ENCODE results near the gene PLCB2.

Gene PLCB2

DNA sequence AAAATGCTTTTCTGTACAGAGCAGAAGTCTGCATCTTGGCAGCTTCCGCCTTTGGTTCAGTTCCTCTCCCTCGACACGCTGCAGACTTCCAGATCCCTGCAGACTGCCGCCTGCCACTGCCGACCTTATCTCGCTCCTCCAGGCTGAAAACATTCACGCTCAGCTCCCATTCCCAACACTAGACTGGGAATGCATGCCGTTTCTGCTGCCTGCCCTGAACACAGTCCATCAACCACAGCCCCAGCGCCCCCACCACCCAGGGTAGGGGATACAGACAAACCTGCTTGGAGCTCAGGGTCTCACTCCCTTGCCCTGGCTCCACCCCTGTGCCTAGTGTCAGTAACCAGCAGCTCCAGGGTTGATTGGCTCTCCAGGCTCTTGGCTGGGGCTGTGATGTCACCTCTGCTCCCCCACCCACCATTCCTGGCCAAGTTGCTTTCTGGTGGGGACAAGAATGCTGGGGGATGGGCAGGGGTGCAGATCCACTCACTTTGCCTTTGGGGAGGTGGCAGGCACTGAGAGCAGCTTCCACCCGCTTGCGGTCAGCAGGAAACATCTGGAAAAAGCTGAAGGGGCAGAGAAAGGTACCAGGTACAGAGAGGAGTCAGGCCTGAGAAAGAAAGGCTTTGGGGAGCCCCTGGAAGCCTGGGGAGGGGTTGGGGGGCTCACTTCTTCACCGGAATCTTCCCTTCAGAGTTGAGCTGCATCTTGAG, 6.1 kb downstream of the PLCB2 start:
- no peak for DNase-seq

DNA sequence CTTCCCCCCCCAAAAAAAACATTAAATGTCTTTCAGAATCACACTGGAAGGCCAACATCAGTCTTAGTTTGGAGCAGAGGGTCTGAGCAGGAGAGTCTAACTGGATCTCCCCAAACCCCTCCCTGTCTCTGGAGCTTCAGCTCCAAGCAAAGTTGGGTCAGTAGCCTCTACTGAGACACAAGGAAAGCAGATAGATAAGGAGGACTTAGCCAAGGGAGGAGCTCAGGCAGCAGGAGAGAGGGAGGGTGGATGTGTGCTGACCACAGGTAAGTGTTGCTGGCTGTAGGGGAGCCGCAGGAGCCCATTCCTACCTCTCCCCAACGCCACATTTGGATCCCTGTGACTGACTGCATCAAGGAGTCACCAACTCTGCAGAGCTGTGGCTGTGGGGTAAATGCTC, 7.0 kb downstream of the PLCB2 start:
- DNase-seq = no peak

DNA sequence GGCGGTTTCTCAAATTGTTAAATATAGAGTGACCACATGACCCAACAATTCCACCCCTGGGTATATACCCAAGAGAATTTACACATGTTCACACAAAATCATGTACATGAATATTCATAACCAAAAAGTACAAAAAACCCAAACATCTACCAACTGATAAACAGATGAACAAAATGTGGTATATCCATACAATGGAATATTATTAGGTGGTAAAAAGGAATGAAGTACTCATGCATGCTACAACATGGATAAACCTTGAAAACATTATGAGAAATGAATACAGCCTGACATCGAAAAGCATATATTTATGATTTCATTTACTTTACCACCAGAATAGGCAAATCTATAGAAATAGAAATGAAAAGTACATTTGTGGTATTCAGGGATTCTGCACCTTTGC, 7.4 kb downstream of the PLCB2 start:
- no peak for DNase-seq

DNA sequence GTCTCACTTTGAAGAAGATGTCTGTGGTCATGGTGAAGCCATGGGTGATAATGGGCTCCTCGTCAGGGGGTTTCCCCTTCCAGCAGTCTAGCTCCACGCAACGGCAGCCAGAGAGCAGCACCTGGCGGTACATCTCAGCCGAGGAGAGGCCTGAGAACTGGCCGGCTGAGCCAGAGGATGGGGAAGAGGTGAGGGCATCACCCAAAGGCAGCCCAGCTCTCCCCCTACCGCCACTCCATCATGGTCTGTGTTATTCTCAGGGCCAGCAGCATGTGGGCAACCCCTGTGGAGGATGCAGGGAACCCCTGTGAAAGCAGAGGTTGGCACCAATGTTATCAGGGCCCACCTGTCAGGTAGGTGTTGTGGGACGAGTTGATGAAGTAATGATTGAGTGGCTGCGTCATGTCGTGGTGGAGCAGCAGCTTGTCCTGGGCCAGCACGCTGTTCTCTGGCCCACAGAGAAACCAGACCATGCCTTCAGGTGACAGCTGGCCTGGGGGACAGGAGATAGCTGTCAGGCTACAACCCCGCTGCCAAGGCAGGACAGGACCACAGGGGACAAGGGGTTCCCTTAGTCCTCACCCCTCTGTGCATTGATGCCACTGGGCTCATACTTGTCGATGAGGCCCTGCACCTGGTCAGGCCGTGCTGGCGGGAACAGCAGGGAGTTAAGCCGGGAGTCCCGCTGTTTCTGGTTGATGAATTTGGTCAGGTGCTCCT, 9.4 kb downstream of the PLCB2 start:
- no peak for DNase-seq

DNA sequence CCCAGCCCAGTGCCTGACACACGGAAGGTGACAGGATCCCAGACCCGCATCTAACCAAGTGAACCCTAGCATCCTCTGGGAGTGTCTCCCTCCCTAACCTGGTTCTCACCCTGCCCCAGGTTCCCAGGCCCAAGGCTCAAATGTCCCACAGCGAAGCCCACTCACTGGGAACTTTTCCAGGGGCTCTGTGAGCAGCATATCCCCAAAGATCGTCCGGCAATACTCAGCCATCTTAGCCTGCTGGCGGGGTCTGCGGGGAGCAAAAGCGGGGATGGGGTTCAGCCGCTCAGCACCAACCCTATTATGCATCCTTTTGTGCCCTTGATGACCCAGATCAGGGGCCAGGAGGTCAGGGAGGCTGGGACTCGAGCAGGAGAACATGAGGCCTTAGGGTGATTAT, 10.4 kb downstream of the PLCB2 start:
- no peak for DNase-seq

DNA sequence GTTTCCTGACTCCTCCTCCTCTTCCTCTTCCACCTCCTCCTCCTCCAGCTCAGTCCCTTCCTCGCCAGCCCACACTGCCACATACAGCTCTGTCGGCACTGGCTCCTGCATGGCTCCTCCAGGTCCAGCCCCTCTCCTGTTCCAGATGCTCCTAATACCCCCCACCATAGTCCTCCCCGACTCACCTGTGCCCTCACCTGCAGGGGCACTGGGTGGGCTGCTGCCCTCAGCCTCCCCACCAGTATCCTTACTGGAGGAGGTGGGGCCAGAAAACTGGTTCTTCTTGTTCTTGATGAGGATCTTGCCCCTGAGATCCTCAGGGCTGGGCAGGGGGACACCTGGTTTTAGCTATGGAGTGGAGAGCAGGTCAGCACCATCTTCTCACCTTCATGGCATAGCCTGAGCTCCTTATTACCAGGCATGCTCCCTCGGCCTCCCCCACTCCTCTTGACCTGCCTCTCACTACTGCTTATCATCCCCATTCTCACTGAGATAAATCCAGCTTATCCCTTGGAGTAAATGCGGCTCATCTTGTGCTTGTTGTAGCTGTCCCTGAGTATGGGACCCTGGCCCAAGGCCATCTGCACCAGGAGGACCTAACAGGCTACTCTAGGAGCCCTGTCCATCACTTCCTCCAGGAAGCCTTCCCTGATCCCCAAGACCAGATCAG, 11.0 kb downstream of the PLCB2 start:
- no peak for DNase-seq

DNA sequence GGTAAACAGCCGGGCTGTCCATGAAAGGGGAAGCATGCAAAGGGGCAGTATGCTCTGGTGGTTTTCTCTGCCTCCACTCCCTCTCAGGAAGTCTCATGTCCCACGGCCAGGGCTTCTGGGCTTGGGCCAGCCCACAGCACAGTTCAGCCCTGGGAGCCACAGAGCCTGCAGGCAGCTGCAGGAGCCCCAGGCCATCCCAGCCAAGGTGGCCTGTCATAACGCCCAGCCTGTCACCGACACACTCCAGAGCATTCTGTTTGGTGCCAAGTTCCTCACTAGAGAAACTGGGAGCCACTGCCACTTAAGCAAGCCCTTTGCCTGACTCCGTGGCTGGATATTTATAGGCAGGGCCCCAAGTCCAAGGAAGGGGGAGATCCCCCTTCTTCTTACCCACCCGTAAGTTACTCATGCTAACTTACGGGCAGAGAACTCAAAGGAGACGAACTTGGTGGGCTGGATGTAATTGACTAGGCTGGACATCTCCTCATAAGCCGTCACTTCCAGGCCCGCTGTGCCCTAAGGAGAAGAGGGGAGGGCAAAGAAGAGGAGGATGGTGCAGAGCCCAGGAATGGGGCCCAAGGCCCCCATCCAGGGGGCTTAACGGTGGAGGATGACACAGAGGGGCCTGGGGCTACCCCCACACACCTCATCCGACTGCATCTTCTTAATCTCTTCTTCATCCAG, 11.7 kb downstream of the PLCB2 start:
- DNase-seq = peak; percentile 34

DNA sequence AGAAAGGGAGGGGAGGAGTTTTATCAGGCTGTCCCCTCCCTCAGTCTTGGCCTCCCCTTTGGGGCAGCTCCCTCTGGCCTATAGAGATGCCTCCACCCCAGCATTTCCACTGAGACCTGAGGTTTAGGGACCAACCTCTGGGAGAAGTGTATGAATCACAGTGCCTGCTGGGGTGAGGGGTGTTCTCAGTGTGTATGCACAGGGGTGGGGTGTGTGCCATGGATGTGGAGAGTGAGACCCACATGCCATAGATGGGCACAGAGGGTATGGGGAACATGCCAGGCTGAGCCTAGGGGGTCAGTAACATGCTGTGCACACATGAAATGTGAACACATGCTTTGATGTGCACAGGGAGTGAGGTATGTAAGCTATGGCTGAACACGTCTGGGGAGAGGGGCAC, 12.4 kb downstream of the PLCB2 start:
- no peak for DNase-seq

DNA sequence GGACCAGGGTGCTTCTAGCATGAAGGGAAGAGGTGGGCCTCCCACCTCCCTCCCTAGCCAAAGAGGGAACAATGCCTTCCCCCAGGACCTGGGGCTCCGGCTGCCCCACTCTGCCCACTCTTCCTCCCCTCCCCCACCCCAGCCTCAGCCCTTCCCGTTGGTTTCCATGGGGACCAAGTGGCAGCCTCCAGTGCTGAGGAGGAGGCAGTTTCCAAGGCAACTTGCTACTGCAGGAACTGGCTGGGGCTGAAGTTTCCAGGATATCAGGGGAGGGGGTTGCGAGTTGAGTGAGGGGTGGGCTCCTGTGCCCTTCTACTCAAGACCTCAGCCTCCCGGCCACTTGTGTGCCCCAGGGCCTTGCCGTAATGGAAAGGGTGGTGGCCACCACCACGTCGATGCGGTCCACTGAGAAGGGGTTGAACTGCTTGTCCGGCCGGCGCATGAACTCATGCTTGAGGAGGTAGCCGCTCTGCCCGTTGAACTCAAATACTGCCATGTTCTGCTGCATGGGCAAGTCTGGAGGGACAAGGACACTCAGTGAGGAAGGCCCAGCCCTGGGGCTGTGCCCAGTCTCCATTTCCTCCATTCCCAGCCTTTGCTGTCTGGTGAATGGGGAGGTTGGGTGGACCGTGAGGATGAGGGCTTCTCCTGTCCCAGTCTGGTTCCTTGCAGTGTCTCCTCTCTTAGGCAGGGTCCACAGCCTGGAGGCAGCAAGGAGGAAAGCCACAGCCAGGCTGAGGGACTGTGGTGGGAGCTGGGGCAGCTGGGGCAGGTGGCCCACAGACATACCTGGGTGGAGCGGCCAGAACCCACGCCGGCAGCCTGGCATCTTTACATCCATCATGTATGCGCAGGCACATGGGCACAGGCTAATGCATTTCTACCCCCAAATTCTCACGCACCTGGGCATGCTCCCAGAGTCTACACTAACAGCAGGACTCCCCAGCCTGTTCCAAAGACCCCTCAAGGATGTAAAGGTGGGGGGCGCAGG, 13.5 kb downstream of the PLCB2 start:
- DNase-seq = no peak

DNA sequence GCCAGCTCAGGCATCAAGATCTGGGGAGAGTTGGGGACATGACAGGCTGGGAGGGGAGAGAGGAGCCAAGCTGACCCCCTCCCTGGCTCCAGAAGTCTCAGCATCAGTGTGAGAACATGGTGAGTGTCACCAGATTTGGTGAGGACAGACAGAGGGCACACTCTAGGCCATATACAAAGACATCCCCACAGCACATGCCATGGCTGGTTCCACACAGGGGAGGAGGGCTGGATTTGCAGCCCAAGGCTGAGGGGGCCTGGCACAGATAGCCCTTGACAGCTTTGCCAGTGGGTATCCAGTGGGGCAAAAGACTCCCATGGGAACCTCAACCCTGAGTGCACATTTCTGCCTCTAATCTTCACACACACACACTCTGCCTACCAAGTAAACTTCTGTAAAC, 14.7 kb downstream of the PLCB2 start:
- no peak for DNase-seq

DNA sequence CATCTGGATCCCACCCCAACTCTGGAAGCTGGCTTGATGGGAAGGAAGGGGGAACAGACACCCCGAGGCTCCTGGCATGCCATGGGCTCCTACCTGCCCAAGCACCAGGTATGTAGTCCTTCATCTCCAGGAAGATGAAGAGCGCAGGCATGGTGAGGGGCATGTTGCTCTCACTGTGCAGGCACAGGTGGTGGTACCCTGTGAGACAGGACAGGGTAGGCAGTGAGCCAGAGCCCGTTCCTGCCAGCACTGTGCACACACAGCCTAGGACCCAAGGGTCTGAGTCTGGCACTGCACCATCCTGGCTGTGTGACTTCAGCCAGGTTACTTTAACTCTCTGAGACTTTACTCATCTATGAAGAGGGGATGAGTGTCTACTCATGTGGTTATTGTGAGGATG, 15.5 kb downstream of the PLCB2 start:
- no peak for DNase-seq

DNA sequence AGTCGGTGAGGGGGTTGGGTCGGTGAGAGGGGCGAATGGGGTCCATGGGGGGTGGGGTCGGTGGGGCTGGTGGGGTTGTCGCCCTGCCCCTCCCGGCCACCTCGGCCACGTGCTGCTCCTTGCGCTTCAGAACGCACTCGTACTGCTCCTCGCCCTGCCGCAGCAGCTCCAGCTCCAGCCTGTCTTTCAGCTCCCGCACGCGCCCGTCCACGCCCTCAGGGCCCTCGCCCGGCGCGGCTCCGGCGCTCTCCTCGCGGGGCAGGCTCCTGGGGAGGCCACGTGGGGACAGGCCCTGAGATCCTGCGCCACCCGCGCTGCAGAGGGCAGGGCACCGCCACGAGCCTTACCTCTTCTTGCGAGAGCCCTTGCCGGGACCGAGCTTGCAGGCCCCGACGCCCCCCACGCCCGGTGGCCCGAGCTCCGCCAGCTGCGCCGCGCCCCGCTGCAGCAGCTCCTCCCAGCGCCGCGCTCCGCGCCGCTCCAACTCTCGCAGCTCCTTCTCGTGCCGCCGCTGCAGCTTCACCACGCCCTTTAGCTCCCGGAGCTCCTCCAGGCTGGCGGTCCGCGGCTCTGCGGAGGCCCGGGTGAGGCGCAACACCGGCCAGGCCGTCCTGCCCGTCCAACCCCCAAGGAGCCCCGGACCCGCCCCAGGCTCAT, 16.7 kb downstream of the PLCB2 start:
- DNase-seq = no peak

DNA sequence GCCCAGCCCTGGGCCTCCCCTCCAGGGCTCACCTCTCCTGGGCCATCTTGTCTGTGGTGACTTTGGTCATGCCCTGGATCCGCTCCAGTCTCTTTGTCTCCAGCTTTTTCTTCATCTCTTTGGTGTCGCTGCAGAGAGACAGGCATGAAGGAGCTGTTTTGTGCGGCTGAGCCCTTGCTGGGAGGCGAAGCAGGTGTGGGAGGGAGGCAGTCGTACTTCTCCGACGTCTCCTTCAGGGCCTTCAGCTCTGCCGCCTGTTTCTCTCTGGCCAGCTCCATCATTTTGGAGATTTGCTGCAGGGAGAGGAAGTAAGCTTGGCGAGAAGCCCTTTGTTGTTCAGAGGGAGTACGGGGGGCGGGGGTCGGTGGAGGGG, 17.2 kb downstream of the PLCB2 start:
- no peak for DNase-seq

DNA sequence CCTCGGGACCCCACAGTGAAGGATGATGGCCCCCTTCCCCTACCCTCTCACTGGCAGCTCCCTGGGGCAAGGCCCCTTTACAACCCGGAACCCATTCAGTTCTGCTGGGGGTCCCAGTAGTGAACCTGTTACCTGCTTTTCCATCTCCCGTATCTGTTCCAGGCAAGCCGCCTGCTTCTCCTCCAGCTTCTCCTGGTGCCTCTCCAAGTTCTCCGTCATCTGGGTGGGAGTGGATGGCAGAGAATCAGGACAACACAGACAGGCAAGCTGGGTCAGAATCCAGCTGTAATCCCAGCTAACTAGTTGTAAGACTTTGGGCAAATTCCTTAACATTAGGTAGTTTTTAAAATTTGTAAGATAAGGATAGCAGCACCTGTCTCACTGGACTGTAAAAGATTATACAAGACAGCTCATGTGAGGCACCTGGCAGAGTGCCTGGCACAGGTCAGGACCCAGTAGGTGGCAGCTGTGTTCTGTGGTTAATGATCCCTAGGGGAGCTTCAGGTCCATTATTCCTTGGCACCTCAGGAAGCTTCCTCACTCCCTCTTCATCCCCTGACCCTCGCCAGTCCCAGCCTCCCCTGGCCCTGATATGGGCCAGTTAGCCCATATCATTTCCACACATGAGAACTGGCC, 18.5 kb downstream of the PLCB2 start:
- peak; percentile 57 for DNase-seq

DNA sequence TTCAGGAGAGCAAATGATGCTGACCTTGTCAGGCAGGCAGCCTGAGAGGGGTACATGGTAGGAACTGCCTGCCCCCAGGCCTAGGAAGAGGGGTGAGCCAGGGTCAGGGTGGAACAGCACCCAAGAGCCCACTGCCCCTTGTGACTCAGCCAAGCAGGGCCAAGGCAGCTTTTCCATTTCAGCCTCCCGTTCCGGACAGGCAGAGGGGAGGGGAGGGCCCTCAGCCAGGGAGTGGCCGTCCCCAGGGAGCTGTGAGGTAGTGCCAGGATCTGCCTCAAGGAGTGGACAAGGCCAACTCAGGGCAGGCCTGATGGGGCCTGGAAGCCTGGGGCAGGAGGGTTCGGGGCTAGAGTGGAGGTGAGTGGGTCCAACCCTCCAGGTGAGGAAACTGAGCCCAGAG, 19.8 kb downstream of the PLCB2 start:
- no peak for DNase-seq

DNA sequence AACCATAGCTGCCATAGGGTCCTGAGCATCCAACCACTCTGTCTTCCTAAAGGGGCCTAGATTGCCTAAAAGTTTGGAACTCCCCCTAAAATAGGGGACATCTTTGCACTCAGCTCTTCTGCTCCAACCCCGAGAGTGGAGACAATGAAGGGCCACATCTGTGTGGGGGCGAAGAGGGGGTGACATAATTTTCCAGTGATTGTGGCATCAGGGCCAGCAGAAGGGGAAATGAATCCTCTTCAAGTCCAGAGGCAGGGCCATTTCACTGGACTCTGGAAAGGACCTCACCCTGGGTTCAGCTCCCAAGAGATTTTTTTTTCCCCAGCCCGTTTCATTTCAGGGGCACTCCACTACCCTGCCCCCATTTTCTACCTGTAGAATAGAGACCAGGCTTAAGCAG, 20.2 kb downstream of the PLCB2 start:
- no peak for DNase-seq

DNA sequence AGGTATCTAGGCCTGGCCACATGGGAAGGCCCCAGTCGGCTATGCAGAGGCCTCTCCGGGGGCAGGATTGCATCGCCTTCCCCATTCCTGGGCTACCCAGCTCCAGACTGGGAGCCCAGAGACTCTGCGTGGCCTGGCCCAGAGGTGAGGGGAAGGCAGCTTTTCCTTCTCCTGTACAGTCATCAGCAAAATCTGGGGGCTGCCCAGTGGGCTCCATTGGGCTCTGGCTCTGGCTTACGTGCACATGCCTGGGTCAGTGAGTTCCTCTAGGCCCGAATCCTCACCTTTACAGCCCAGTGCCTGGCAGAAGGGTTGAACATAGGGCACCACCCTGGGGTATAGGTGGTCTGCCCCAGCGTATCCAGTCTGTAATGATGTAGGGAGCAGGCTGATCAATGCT, 20.9 kb downstream of the PLCB2 start:
- no peak for DNase-seq

DNA sequence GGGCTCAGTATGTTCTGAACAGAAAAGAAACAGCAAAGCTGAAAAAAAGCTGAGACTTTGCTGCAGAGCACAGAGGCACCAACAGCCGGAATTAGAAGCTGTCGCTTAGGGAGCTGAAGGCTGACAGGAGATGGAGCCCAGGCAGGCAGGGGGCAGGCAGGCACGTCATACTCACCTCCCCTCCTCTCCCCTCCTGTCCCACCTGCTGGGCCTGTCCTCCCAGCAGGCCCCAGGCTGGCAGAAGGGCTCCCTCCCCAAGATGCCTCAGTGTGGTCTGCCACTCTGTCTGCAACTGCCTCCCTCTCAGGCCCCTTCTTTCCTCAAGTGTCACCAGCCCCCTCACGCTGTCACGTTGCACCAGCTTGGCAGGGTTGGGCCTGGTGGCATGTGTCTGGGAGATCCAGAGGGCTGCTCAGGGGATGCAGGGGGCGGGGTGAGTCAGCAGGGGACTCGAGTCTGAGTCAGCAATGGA, 21.6 kb downstream of the PLCB2 start:
- DNase-seq = no peak

DNA sequence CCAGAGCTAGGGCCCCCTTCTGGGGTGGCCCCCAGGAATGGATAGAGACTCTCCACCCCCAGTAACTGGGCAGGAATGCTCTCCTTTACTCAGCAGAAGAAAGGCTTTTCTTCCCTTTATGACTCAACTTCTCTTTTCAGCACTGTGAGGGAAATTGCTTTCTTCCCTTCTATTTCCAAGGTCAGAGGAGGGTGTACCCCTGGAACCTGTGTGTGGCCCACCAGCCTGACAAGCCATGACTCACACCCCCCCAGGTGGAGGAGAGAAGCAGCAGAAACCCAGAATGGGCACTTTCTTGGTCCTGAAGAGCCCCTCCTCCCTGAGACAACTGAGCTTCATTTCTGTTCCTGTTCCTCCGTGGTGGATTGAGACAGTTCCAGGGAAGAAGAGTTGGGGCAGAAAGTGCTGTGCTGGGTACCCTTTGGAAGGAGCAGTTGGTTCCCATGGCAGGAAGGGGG, 22.2 kb downstream of the PLCB2 start:
- DNase-seq = no peak

DNA sequence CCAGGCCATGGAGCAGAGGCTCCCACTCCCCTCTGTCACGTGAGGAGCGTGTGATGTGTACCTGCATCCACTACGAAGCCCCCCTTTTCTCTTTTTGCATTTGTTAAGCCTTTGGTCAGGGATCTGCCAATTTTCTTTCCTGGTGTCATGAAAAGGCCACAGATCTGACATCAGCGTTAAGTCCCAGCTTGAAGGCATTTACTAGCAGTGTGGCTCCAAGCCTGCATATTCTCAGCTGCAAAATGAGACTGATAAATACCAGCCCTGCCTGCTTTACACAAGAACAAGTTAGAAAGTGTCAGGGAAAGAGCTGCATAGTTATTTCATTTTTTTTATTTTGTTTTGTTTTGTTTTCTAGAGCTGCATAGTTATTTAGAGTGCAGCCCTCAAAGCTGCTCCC, 22.6 kb downstream of the PLCB2 start:
- DNase-seq = no peak

DNA sequence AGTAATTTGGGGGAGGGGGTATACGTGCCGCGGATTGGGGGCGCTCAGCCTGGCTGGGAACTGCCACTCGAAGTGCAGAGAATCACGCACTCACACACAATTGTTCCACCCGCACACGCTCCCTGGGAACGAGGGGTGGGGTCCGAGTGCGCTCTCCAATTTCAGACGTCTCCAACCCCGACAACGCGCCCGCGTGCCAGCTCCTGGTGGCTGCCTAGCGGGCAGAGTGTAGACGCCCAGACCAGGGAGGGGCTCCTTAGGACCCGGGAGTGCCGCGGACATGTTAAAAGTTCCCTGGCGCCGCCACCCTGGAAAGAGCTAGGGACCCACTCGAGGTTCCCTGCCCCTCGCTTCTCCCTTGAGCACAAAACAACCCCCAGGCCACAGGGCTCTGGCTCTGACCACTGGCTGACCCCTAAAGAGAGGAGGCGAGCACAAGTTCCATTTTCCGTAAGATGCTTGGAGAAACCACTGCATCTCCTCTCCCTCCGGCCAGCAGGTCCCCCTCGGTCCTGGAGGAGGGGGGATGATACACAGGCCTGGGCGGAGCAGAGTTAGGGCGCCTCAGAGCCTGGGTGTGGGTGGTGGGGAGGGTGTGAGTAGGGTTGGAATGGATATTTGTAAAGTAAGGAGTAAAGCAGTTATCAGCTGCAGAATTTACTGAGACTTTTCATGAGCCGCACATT, 24.0 kb downstream of the PLCB2 start:
- DNase-seq = no peak

Measured in RPMI8226 (cell line).